ENCODE results near the gene SLITRK6.
"Not testable (repeated sequence)": the region's sequence is repeated elsewhere in the genome, so short reads cannot be mapped to it uniquely, and the experiment has no call there.

Gene SLITRK6

DNA sequence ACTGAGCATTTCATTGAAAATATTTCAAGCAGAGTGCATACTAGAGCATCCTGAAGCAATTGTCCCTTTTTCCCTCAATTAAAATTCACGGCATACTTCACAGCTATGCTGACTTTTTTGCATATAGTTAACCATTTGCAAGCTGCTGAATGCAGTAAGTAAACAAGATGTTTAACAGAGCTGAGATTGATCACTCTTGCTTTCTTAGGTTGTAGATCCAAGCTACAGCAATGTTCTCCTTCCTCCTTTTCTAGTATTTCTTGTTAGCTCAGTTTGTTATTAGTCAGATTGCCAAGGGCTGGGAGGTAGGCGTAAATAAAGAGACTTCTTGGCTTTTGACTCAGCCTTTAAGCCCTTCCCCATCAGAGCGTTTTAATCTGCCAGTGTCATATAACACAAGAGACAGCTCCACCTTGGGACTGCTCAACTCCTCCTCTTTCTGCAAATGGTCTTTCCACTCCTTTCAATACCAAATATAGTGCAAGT, at the start of gene SLITRK6:
Gene SLITRK6, minus strand, starts transcription at position 323 of the 486 bp plus-strand sequence. CDS start 2,911 bp downstream, outside the sequence.
- DNase-seq (ENCODE audit: low read depth in 2 of 2), result no peak

DNA sequence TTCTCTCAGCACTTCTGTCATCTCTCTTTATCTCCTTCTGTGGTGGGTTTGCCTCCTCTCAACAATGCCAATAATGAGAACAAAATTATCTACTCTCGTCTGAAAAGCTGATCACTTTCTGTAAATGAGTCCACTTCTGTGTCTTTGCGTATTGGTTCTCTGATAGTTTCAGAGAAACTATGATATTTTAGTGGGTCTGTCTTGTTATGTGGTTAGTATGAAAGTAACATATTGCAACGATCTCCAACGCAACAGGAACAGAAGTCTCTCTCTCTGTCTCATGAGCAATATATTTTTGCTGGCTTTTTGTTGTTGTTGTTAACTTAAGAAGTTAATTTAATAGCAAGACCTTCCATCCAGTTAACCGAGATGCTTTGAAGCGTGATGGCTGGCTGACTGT, 47.8 kb upstream of the SLITRK6 start:
- no peak for DNase-seq (ENCODE audit: low read depth in 2 of 2)

GRCh38 chr13:85841427-85841826, 42.2 kb upstream of the SLITRK6 start:
- no peak for DNase-seq (ENCODE audit: low read depth in 2 of 2)

DNA sequence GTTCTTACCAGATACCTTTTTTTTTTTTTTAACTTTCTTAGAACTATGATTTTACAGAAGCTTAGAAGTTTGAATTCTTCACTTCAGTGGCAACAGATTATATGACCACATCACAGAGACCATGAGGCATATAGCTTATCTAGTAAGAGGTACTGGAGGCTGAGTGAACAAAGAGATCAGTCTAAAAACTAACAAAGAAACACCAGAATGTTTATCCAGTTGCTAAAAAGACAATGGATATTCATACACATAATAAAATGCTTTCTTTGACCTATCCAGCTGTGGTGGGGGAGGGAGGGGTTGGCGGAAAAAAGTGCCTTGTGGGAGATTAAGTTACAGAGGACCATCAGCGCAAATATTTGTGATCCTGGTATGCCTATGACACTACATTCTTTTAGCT, 34.7 kb upstream of the SLITRK6 start:
- no peak for DNase-seq (ENCODE audit: low read depth in 2 of 2)

- DNase-seq (ENCODE audit: low read depth in 2 of 2), result no peak
Observed at GRCh38 chr13:85828094-85828684, 29.0 kb upstream of the SLITRK6 start.

GRCh38 chr13:85825454-85825853, 26.2 kb upstream of the SLITRK6 start:
- no peak for DNase-seq (ENCODE audit: low read depth in 2 of 2)

- no peak for DNase-seq (ENCODE audit: low read depth in 2 of 2)
Observed at GRCh38 chr13:85823832-85824231, 24.6 kb upstream of the SLITRK6 start.

GRCh38 chr13:85819513-85819912, 20.3 kb upstream of the SLITRK6 start:
- DNase-seq (ENCODE audit: low read depth in 2 of 2), result no peak

DNA sequence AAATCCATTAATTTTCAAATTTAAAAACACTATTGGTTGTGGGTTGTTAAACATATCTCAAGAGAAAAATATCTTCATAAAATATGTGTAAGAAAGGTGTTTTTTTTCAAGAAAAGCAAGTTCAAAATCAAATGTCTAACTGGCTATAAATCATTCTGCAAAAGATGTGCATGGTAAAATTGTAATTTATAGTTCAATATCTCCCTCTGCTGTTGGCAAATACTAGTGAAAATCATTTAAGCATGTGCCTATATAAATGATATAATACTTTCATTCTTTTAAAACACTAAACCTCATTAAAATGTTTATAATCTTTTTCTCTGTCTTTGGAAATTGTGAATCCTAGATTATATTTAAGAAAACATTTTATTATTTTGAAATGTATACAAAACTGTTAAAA, 17.2 kb upstream of the SLITRK6 start:
- DNase-seq (ENCODE audit: low read depth in 2 of 2), result no peak

GRCh38 chr13:85812282-85812681, 13.1 kb upstream of the SLITRK6 start:
- DNase-seq (ENCODE audit: low read depth in 2 of 2), result no peak

DNA sequence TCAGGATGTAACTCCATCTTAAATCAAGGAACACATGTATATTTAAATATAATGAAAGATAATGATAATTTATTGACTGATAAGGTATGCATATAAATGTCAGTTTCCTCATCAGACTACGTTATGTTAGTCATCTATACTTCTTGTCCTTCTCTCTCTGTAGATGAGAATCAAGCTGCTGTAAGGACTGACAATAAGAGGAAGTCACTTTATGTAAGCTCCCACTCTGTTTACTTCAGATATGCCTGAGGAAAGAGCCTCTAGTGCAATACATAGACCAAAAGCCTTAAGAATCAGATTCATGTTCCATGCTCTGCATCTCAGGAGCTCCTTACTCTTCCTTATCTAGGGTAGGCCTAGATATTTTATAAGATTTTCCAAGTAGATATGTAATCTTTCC, 9.6 kb upstream of the SLITRK6 start:
- no peak for DNase-seq (ENCODE audit: low read depth in 2 of 2)

DNA sequence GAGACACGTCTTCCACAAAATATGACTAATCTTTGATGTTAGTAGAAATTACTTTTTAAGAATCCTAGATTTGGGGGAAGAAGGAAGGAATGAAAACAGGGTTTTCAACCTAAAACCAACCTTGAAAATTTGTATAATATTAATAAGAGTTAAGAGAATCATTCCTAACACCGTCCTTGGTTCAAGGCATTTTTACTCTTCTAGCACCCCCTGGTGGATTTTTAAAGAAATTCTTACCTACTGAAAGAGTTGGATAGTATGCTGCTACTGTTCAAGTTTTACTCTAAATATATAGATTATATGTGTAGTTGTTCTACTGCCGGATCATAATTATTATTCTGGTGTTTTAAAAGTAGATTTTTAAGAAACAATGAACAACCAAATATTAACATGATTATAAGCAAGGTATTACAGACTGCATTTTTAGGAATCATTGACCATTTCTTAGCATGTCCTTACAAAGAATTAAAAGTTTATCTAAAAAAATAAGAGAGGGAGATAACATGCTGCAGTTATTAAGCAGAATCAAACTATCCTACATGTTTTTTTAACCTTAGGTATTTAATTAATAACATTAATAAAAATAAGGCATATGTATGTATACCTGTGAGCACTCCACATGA, 7.4 kb upstream of the SLITRK6 start:
- no peak for DNase-seq (ENCODE audit: low read depth in 2 of 2)

GRCh38 chr13:85798556-85798955, 663 bp downstream of the SLITRK6 start:
- no peak for DNase-seq (ENCODE audit: low read depth in 2 of 2)

DNA sequence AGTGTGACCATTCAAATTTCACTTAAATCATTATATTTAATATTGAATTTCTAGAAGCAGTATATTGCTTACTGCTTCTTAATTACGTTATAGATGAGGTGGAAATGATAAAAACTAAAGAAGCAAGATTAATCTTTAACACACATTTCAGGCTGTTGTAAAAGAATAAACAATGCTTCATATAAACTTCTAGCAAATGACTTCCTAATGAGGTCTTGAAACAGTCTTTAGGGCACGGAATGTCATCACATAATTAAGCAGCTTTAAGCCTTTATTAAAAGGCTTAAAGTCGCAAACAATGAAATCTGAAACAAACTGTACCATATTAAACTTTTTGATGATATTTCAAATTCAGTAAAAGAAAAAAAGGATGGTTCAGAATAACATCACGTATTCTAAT, 1.9 kb downstream of the SLITRK6 start:
- no peak for DNase-seq (ENCODE audit: low read depth in 2 of 2)

DNA sequence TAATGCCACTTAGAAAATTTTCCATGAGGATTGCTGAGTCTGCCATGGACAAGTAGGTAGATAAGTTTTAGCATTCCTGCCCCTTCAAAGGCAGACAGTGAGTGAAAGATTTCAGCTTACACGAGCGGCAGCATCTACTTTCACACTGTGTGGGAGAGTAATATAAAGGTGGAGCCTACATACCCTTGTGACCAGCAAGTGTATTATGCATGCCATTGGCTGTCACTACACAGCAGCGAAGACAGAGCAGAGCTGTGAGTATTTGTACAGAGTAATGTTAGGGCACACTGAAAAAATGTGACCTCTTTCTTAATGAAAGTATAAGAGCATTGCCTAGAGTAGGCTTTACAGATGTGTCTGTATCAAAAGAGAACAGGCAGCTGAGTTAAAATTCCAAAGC, 14.0 kb downstream of the SLITRK6 start:
- no peak for DNase-seq (ENCODE audit: low read depth in 2 of 2)

DNA sequence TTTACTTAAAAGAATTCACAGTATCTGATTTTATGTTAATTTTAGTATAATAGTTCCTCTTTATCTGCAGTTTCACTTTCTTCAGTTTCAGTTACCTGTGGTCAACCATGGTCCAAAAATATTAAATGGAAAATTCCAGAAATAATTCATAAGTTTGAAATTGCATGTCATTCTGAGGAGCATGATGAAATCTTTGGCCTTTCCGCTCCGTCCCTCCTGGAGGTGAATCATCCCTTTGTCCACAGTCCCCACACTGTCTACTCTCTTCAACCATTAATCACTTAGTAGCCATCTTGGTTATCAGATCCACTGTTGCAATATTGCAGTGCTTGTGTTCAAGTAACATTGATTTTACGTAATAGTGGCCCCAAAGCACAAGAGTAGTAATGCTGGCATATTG, 26.9 kb downstream of the SLITRK6 start:
- DNase-seq (ENCODE audit: low read depth in 2 of 2), result no peak

DNA sequence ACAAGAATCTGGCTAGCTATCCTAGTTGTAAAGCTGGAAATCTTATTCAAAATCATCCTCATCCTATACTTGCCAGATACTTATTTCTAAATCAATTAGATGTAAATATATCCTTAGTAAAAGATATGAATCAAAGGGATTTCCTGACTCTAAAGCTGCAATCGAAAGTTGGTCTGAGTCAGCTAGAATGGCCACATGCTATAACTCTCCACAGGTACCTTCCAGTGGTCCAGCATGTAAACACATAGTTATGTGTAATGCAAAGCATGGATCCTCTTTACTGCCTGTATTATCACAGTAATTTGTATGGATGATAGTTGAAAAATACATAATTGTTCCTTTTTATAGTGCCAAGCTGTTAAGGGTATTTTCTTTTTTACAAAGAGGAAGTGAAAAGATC, 27.4 kb downstream of the SLITRK6 start:
- DNase-seq (ENCODE audit: low read depth in 2 of 2), result no peak

DNA sequence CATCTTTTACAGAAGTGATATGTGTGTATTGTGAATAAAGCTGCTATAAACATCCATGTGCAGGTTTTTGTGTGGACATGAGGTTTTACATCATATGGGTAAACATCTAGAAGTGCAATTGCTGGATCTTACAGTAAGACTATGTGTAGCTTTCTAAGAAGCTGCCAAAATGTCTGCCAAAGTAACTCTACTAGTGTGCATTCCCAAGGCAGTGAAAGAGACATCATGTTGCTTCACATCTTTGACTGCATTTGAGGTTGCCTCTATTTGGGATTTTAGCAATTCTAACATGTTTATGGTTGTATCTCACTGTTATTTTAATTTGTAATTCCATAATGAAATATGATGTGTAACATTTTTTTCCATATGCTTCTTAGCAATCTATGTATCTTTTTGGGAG, 30.3 kb downstream of the SLITRK6 start:
- DNase-seq (ENCODE audit: low read depth in 2 of 2), result no peak

DNA sequence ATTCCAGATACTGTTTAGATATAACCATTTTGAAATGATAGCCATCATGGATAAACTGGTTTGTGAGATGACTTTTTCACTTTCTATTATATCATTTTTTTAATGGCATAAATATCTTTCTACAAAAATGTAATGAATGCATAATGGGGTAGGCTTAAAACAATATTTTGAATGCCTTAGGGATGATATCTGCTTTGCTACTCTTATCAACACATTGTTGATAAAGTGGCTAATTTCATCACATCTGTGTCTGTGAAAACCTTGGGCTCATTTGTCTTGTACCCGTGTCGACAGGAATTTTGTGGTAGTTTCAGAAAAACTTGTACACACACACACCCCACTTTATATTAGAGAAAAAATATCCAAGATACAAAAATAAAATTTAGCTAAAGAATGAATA, 44.1 kb downstream of the SLITRK6 start:
- DNase-seq (ENCODE audit: low read depth in 2 of 2), result no peak

DNA sequence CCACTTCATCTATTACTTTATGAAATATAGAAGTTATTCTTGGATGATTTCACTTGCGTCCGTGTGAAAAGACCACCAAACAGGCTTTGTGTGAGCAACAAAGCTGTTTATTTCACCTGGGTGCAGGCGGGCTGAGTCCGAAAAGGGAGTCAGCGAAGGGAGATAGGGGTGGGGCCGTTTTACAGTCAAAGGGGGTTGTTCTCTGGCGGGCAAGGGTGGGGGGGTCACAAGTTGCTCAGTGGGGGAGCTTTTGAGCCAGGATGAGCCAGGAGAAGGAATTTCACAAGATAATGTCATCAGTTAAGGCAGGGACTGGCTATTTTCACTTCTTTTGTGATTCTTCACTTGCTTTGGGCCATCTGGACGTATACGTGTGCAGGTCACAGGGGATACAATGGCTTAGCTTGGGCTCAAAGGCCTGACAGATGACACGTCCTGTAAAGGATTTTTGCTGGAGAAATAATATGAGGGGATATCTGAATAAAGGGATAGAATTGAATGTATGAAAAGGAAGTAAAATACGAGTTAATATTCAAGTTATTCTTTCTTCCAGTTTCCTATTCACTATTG, 55.9 kb downstream of the SLITRK6 start:
- not testable (repeated sequence) for DNase-seq (ENCODE audit: low read depth in 2 of 2)

All from stimulated activated CD4-positive, alpha-beta T cell treated with anti-CD3 and anti-CD28 coated beads, Interleukin-1b, Interleukin-23, amount 100 ng/mL, for 1 hour (primary cell).